A673 (cell line): ENCODE measurements around the gene LANCL2. TPM values are rescaled to one million over a fixed set of nuclear protein-coding genes. Genes with fewer than 3 reads are reported as not detected.
A peak's percentile ranks its signal among the peaks of the same experiment; 100 is the strongest.

ENCODE experiments used
- Bru-seq: library from RNA; stranded (reverse); fragments of 400-500 nt; gene quantifications from one replicate; lab custom pipeline; 2021; lab: Mats Ljungman, UMichigan
- BruChase-seq, 2 experiments: library from RNA; stranded (reverse); fragments of 400-500 nt; gene quantifications; one replicate each; lab custom pipeline; 2021; lab: Mats Ljungman, UMichigan
- BruUV-seq: library from RNA; stranded (reverse); fragments of 400-500 nt; replicated peaks from 2 replicates; lab custom pipeline; 2021; lab: Mats Ljungman, UMichigan
- CTCF ChIA-PET: fragments of 300-600 bp; sonication (Branson Sonifier 250); formaldehyde crosslinking; loops from one replicate; lab custom pipeline; 2022; ENCODE audit warnings: antibody characterized with exemption; lab: Charles Lee
- POLR2A ChIA-PET: fragments of 300-600 bp; sonication (Branson Sonifier 250); formaldehyde crosslinking; loops from one replicate; lab custom pipeline; 2022; ENCODE audit warnings: antibody characterized with exemption; ENCODE audit not compliant: low non-redundant PET; lab: Charles Lee
- DNase-seq: peaks from one replicate; pipeline ENCODE4 v3.0.0-alpha.2; 2015; ENCODE audit warnings: low spot score
- H3K27ac ChIP-seq: fragments of 200-600 bp; sonication (generic); 2 replicates; pipeline ENCODE4 v1.5.1; 2016; ENCODE audit warnings: mixed run types, low read depth, mild to moderate bottlenecking, mixed read lengths, antibody characterized with exemption, low read length; ENCODE audit not compliant: poor library complexity, severe bottlenecking
- H3K27me3 ChIP-seq: fragments of 200-600 bp; sonication (generic); replicated peaks from 2 replicates; pipeline ENCODE4 v1.6.1; 2017; ENCODE audit warnings: mixed run types, low read depth, mild to moderate bottlenecking, mixed read lengths, antibody characterized with exemption, low read length; ENCODE audit not compliant: insufficient read depth, poor library complexity
- H3K36me3 ChIP-seq: fragments of 200-600 bp; sonication (generic); 2 replicates; pipeline ENCODE4 v1.6.1; 2016; ENCODE audit warnings: mixed run types, mild to moderate bottlenecking, mixed read lengths, antibody characterized with exemption, low read length; ENCODE audit not compliant: insufficient read depth, poor library complexity, severe bottlenecking
- H3K4me1 ChIP-seq: fragments of 200-600 bp; sonication (generic); 2 replicates; pipeline ENCODE4 v1.6.1; 2017; ENCODE audit warnings: mixed run types, mild to moderate bottlenecking, mixed read lengths, antibody characterized with exemption, low read length; ENCODE audit not compliant: insufficient read depth, poor library complexity, severe bottlenecking
- H3K4me3 ChIP-seq: fragments of 200-600 bp; sonication (generic); 2 replicates; pipeline ENCODE4 v1.5.1; 2016; ENCODE audit warnings: low read depth, mixed run types, mild to moderate bottlenecking, mixed read lengths, low read length; ENCODE audit not compliant: poor library complexity, severe bottlenecking
- H3K9me3 ChIP-seq: fragments of 200-600 bp; sonication (generic); 2 replicates; pipeline ENCODE4 v1.6.1; 2016; ENCODE audit warnings: mixed run types, low read depth, mild to moderate bottlenecking, mixed read lengths, antibody characterized with exemption, low read length; ENCODE audit not compliant: poor library complexity, severe bottlenecking
- EZH2 ChIP-seq: fragments of 200-600 bp; sonication (generic); IDR thresholded peaks from 2 replicates; pipeline ENCODE4 v1.6.1; 2017; ENCODE audit warnings: borderline replicate concordance, low read depth, mild to moderate bottlenecking, mixed read lengths, antibody characterized with exemption, low read length; ENCODE audit not compliant: poor library complexity, severe bottlenecking
- intact Hi-C: fragments of 100-400 bp; cut with micrococcal nuclease; formaldehyde crosslinking; loops from one replicate; pipeline ENCODE4 v1.10.0; 2022; ENCODE audit not compliant: unreplicated experiment
- long read RNA-seq: library from polyadenylated mRNA; stranded (forward); transcript quantifications from one replicate; pipeline ENCODE4 v2.0.0, GENCODE V29; 2022
- total RNA-seq: library from RNA; stranded (reverse); gene quantifications from 2 replicates; pipeline ENCODE4 v1.2.3, GENCODE V29; 2021
- TF ChIP-seq, protein P1 (sequence below): fragments of 300-800, 200-600 bp; sonication (generic); conservative IDR thresholded peaks from 2 replicates; pipeline ENCODE4 v1.5.1; 2017; ENCODE audit warnings: low read depth, mild to moderate bottlenecking, antibody characterized with exemption, low read length, moderate library complexity, mixed read lengths

Gene LANCL2, protein sequence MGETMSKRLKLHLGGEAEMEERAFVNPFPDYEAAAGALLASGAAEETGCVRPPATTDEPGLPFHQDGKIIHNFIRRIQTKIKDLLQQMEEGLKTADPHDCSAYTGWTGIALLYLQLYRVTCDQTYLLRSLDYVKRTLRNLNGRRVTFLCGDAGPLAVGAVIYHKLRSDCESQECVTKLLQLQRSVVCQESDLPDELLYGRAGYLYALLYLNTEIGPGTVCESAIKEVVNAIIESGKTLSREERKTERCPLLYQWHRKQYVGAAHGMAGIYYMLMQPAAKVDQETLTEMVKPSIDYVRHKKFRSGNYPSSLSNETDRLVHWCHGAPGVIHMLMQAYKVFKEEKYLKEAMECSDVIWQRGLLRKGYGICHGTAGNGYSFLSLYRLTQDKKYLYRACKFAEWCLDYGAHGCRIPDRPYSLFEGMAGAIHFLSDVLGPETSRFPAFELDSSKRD
- total RNA-seq (14.0 and 21.3 TPM in 2 replicates), Bru-seq, nascent RNA (percentile 76 among the genes with signal in this experiment), BruChase-seq, experiment 1, labeled RNA remaining after a 2-hour chase (percentile 58 among the genes with signal in this experiment), BruChase-seq, experiment 2, labeled RNA remaining after a 6-hour chase (percentile 70 among the genes with signal in this experiment)
- long read RNA-seq, full-length matches to known transcripts, result 17 of 24 reads
- long read RNA-seq, partial matches to known transcripts, result 3 of 24 reads
- long read RNA-seq, other reads (novel, unspliced or antisense), result 4 of 24 reads

DNA sequence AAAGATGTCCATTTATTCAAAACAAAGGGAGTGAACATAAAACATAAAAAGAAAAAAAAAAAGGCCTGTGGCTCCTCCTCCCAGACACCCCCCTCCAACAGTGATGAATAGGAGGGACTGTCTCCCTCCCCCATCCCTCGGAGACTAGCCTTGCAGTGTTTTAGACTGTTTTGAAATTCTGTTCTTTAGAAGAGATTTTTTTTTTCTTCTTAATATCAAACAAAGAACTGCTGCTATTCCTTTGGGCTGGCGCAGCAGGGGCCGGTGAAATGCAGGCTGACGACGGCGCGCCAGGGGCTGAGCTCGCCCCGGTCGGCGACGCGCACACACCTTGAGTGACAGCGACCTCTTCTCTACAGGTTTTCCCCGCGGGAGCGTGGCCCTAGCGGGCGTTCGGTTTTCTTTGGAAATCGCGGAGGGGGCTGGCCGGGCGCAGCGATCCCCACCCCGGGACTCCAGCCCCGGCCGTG is at the start of gene LANCL2:
LANCL2 (plus strand) TSS at position 133 of the 470 bp plus-strand sequence. CDS start 689 bp downstream, outside the sequence.
- DNase-seq, result no peak
- no TSS peak for BruUV-seq
- H3K36me3 ChIP-seq, result no peaks in the 10 kb centered on the region
- peak within 1 kb of the TSS; percentile 100 for H3K27ac ChIP-seq
- peak within 1 kb of the TSS; percentile 77 for H3K4me3 ChIP-seq
- CTCF ChIA-PET, result interaction anchor here (0.6 to 1.0 kb wide), 2 partner anchors 110 to 173 kb away, joined by 3 read pairs; no protein-coding TSS in a partner anchor
- peaks cover 6% of the 10 kb centered on the region for H3K4me1 ChIP-seq
- intact Hi-C loops, result no loop called here
- POLR2A ChIA-PET, result no interaction called here
- H3K27me3 ChIP-seq, result no peaks in the 10 kb centered on the region
- TF ChIP-seq, protein P1, sequence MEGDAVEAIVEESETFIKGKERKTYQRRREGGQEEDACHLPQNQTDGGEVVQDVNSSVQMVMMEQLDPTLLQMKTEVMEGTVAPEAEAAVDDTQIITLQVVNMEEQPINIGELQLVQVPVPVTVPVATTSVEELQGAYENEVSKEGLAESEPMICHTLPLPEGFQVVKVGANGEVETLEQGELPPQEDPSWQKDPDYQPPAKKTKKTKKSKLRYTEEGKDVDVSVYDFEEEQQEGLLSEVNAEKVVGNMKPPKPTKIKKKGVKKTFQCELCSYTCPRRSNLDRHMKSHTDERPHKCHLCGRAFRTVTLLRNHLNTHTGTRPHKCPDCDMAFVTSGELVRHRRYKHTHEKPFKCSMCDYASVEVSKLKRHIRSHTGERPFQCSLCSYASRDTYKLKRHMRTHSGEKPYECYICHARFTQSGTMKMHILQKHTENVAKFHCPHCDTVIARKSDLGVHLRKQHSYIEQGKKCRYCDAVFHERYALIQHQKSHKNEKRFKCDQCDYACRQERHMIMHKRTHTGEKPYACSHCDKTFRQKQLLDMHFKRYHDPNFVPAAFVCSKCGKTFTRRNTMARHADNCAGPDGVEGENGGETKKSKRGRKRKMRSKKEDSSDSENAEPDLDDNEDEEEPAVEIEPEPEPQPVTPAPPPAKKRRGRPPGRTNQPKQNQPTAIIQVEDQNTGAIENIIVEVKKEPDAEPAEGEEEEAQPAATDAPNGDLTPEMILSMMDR, result no peak
- TF ChIP-seq EZH2, result no peak
- no peaks in the 10 kb centered on the region for H3K9me3 ChIP-seq

DNA sequence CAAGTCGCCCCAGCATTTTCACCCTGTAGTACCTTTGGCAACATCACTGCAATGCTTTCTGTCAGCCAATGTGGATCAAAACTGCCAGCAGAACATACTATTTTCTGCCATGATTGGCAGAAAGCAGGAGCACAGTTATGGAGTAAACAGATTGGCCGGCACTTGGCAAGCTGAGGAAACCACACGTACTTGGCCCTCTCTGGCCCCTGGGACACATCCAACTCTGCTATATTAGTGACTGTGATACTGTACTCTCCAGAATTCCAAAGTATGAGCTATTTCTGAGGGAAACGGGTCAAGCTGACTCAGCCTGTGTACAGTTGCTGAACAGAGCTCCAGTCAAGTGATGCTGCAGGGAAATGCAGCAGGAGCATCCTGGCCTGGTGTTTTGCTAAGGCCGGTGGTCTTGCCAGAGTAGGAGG is 39.8 kb upstream of the LANCL2 start:
- no peak for TF ChIP-seq EZH2
- TF ChIP-seq, protein P1, result no peak
- DNase-seq, result no peak
- intact Hi-C loops, result no loop called here
- POLR2A ChIA-PET, result no interaction called here
- Histone ChIP-seq H3K9me3 (no peaks in the 10 kb centered on the region), H3K4me3 (no peak overlapping the region), H3K36me3 (no peaks in the 10 kb centered on the region), H3K27me3 (peaks cover 12% of the 10 kb centered on the region), H3K27ac (no peak overlapping the region), H3K4me1 (no peaks in the 10 kb centered on the region)
- BruUV-seq, result no TSS peak
- CTCF ChIA-PET, result no interaction called here

DNA sequence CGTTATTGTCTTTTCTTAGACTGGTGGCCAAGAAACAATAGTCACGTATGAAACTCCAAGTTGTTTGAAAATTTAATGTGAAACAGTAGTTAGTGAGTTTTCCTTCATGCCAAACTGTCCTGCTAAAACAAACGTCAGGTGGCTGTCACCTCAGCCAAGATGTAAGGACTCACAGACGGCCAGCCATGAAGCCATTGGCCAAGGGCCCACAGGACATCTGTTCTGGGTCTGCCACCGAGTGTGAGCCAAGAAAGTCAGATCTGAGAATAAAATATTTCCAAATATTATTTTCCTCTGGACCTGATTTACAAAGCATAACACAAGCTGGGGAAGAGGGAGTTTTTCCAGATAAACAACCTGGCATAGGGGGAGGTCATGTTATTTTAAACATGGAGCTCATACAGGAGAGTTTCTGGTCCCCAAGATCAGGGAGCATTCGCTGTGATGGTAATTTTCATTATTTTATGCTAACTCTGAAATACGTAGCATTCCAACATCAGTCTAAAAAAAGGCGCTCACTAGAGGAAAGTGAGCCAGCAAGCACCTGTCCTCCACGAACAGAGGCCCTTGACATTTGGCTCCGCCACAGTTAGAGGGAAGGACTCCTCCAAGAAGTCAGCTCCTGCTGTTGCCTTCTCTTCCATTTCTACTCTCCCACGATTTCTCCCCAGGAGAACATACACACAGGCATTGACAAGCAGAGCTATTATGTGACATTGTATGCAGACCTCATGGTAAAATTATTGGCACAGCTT is 38.9 kb upstream of the LANCL2 start:
- no peak overlapping the region for H3K4me3 ChIP-seq
- H3K36me3 ChIP-seq, result no peaks in the 10 kb centered on the region
- intact Hi-C loops, result no loop called here
- BruUV-seq, result no TSS peak
- H3K27ac ChIP-seq, result no peak overlapping the region
- peaks cover 12% of the 10 kb centered on the region for H3K27me3 ChIP-seq
- POLR2A ChIA-PET, result no interaction called here
- no peak for DNase-seq
- no peak for TF ChIP-seq EZH2
- TF ChIP-seq, protein P1, result no peak
- CTCF ChIA-PET, result no interaction called here
- no peaks in the 10 kb centered on the region for H3K4me1 ChIP-seq
- H3K9me3 ChIP-seq, result no peaks in the 10 kb centered on the region
